GM12878 (cell line): ENCODE data around the gene IPO5. TPM values are rescaled to one million over a fixed set of nuclear protein-coding genes. Genes with fewer than 3 reads are reported as not detected.

Source experiments
- ATAC-seq: fragments of 200-7000 bp; cut with Tn5 transposase; 3 replicates; pipeline ENCODE4 v1.9.1; 2020; ENCODE audit warnings: mild to moderate bottlenecking, moderate library complexity
- BruUV-seq: library from RNA; stranded (reverse); fragments of 400-500 nt; replicated peaks from 2 replicates; lab custom pipeline; 2021; lab: Mats Ljungman, UMichigan
- CTCF ChIA-PET: fragments of 300-600 bp; sonication (Branson Sonifier 250); formaldehyde crosslinking; extraction: SDS; loops from one replicate; lab custom pipeline; 2021; ENCODE audit warnings: inconsistent platforms; lab: Yijun Ruan, JAX
- POLR2A ChIA-PET: fragments of 350-600 bp; formaldehyde crosslinking; extraction: SDS; loops from one replicate; lab custom pipeline; 2021; ENCODE audit warnings: inconsistent platforms; lab: Charles Lee
- RAD21 ChIA-PET: fragments of 300-600 bp; sonication (Branson Sonifier 250); formaldehyde crosslinking; loops from one replicate; lab custom pipeline; 2023; ENCODE audit warnings: antibody characterized with exemption; ENCODE audit not compliant: unreplicated experiment; lab: Charles Lee
- SMC1A ChIA-PET: fragments of 300-600 bp; sonication (Branson Sonifier 250); formaldehyde crosslinking; loops from one replicate; lab custom pipeline; 2023; ENCODE audit not compliant: unreplicated experiment, uncharacterized antibody; lab: Charles Lee
- DNase-seq: peaks from one replicate; pipeline ENCODE4 v3.0.0-alpha.2; 2011; ENCODE audit warnings: low read depth, low spot score
- FAIRE-seq: peaks from 3 replicates; lab custom pipeline; 2011; peaks lifted over from hg19 to GRCh38; lab: Jason Lieb, UNC
- H2AFZ ChIP-seq: 2 replicates; pipeline ENCODE4 v1.6.0; 2011; ENCODE audit warnings: low read depth, low read length, control low read depth; ENCODE audit not compliant: control insufficient read depth
- H3K27ac ChIP-seq: 2 replicates; pipeline ENCODE4 v1.5.1; 2011; ENCODE audit warnings: control low read depth; ENCODE audit not compliant: control insufficient read depth, insufficient read depth
- H3K27me3 ChIP-seq, 2 experiments: replicated peaks in 1 of 2; 2 replicates each; pipeline versions ENCODE4 v1.6.0 to v1.6.1; 2011; ENCODE audit warnings: low read length in 1 of 2; ENCODE audit not compliant: control insufficient read depth in 2 of 2, insufficient read depth in 2 of 2
- H3K36me3 ChIP-seq, 2 experiments: 2 replicates each; pipeline ENCODE4 v1.5.1; 2011; ENCODE audit warnings: low read length in 1 of 2; ENCODE audit not compliant: control insufficient read depth in 2 of 2, insufficient read depth in 2 of 2
- H3K4me1 ChIP-seq: 2 replicates; pipeline ENCODE4 v1.6.1; 2011; ENCODE audit warnings: mild to moderate bottlenecking, low read length, moderate library complexity, mixed read lengths; ENCODE audit not compliant: control insufficient read depth, insufficient read depth
- H3K4me2 ChIP-seq: 2 replicates; pipeline ENCODE4 v1.6.0; 2011; ENCODE audit warnings: control low read depth; ENCODE audit not compliant: control insufficient read depth, insufficient read depth
- H3K4me3 ChIP-seq: fragments of 200-600 bp; sonication (generic); 2 replicates; pipeline ENCODE4 v1.5.1; 2016
- H3K79me2 ChIP-seq: 2 replicates; pipeline ENCODE4 v1.6.0; 2011; ENCODE audit warnings: low read length; ENCODE audit not compliant: control insufficient read depth, insufficient read depth
- H3K9ac ChIP-seq: 2 replicates; pipeline ENCODE4 v1.8.0; 2011; ENCODE audit warnings: low read length, control low read depth, mixed read lengths; ENCODE audit not compliant: control insufficient read depth, insufficient read depth
- H3K9me3 ChIP-seq: replicated peaks from 3 replicates; pipeline ENCODE4 v1.5.1; 2011; ENCODE audit warnings: mild to moderate bottlenecking, low read length; ENCODE audit not compliant: control insufficient read depth, insufficient read depth
- H4K20me1 ChIP-seq: 2 replicates; pipeline ENCODE4 v1.6.0; 2011; ENCODE audit not compliant: control insufficient read depth, insufficient read depth
- DPF2 ChIP-seq: fragments of 450-650 bp; IDR thresholded peaks from 2 replicates; pipeline ENCODE4 v1.6.1; 2017; ENCODE audit warnings: mild to moderate bottlenecking
- E2F8 ChIP-seq: fragments of 450-650 bp; IDR thresholded peaks from 2 replicates; pipeline ENCODE4 v1.6.1; 2018; ENCODE audit warnings: mild to moderate bottlenecking, low read depth, moderate library complexity; ENCODE audit not compliant: partially characterized antibody
- NFXL1 ChIP-seq: fragments of 450-650 bp; IDR thresholded peaks from 2 replicates; pipeline ENCODE4 v1.6.1; 2017; ENCODE audit warnings: antibody characterized with exemption, mild to moderate bottlenecking, borderline replicate concordance
- NRF1 ChIP-seq: conservative IDR thresholded peaks from 2 replicates; pipeline ENCODE4 v1.6.1; 2011; ENCODE audit warnings: mild to moderate bottlenecking, low read depth, low read length, improper control_type of control experiment
- SP1 ChIP-seq: IDR thresholded peaks from one replicate; pipeline ENCODE4 v1.6.1; 2011; ENCODE audit warnings: low read depth, low read length
- SREBF1 ChIP-seq: IDR thresholded peaks from 2 replicates; pipeline ENCODE4 v1.6.1; 2012; ENCODE audit warnings: mild to moderate bottlenecking, low read length
- STAT3 ChIP-seq: IDR thresholded peaks from 2 replicates; pipeline ENCODE4 v1.6.1; 2011; ENCODE audit warnings: low read depth, low read length, improper control_type of control experiment
- USF2 ChIP-seq: IDR thresholded peaks from 2 replicates; pipeline ENCODE4 v1.6.1; 2011; ENCODE audit warnings: low read depth, low read length, improper control_type of control experiment, borderline replicate concordance
- ZBTB11 ChIP-seq: fragments of 450-650 bp; formaldehyde crosslinking; IDR thresholded peaks from 2 replicates; pipeline ENCODE4 v1.5.0; 2022; ENCODE audit warnings: mild to moderate bottlenecking, missing genetic modification characterization
- ZNF207 ChIP-seq: fragments of 450-650 bp; IDR thresholded peaks from 2 replicates; pipeline ENCODE4 v1.6.1; 2014; ENCODE audit warnings: antibody characterized with exemption, mild to moderate bottlenecking, borderline replicate concordance
- ZZZ3 ChIP-seq: IDR thresholded peaks from 2 replicates; pipeline ENCODE4 v1.6.1; 2011; ENCODE audit warnings: low read depth; ENCODE audit not compliant: control insufficient read depth, insufficient read length
- WGBS: methylation state at CpG from one replicate; pipeline ENCODE4 v1.1.6; 2016; ENCODE audit warnings: low lambda C conversion rate; ENCODE audit not compliant: insufficient replicate concordance, insufficient coverage; ENCODE audit errors: missing lambda C conversion rate; 5-methylcytosine and 5-hydroxymethylcytosine counted together
- in situ Hi-C: fragments of 300-500 bp; cut with MboI; formaldehyde crosslinking; loops from 9 replicates; pipeline ENCODE4 v1.14.3; 2018; ENCODE audit warnings: mixed read lengths
- intact Hi-C: fragments of 100-400 bp; cut with micrococcal nuclease; formaldehyde crosslinking; loops from one replicate; pipeline ENCODE4 v1.14.2; 2022; ENCODE audit not compliant: unreplicated experiment
- polyA plus RNA-seq, 11 experiments: library from polyadenylated mRNA; depleted of rRNA in 4 of 11; unstranded in 6 of 11; stranded (reverse) in 5 of 11; fragments of >200 nt; fragmentation: Nextera tagmentation in 4 of 11; fragmentation: Illumina TruSeq in 1 of 11; extraction: Ambion mirVana in 4 of 11; extraction: Trizol in 1 of 11; gene quantifications; 1 replicate in 1 of 11; 2 replicates in 10 of 11; pipeline versions ENCODE4 v1.2.1 to v1.2.3, GENCODE V29; 2011 to 2016; ENCODE audit warnings: inconsistent platforms in 2 of 11, missing spikeins in 2 of 11, low read depth in 1 of 11
- total RNA-seq, 4 experiments: library from RNA; depleted of rRNA in 3 of 4; stranded (reverse); fragments of >200 nt in 3 of 4; fragmentation: Illumina TruSeq in 1 of 4; extraction: Trizol in 1 of 4; gene quantifications; 2 replicates each; pipeline versions ENCODE4 v1.2.1 to v1.2.3, GENCODE V29; 2013 to 2021
- TF ChIP-seq, protein P1 (sequence below): IDR thresholded peaks from 2 replicates; pipeline ENCODE4 v1.6.1; 2011; ENCODE audit warnings: borderline replicate concordance, low read depth, mild to moderate bottlenecking, moderate library complexity, low read length; ENCODE audit not compliant: insufficient read depth, poor library complexity, severe bottlenecking
- TF ChIP-seq, protein P2 (sequence below): IDR thresholded peaks from 2 replicates; pipeline ENCODE4 v1.6.1; 2012; ENCODE audit warnings: low read depth, low read length, improper control_type of control experiment

IPO5 gene
- total and polyA plus RNA-seq, 10 of the 15 experiments (the other 5 are each of a cell fraction or from before 2014, with no cell fraction given), result 45.7 to 196 (median 134) TPM

DNA sequence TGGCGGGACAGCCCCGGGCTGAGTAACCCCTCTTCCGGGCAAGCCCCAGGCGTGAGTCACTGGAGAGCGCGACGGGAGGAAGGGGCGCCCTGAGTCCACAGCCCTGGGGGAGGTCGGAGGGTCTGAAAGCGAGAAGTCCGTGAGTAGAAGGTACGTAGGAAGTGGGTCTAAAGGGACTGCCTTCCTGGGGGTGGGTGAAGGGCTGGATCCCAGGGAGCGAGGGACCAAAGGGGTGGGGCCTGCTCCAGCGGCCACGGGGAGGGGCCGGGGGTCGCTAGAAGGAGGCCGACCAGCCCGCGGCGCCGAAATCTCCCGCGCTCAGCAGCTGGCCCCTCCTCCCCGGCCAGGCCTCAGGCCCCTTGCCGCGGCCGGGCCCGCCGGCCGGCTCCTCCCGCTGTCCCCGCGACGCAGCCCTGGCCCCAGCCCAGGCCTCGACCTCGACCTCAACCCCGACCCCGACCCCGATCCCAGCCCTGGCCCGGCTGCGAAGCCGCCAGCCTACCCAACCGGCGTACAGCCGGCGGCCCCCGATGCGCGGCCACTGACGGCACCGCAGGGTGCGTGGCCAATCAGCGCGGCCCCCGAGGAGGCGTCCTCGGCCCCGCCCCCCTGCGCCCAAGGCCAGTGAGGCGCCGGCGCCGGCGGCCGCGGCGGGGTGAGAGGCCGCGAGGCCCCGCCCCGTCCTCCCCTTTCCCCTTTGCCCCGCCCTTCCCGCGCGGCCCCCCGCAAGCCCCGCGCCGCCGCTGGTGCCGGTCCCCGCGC is 22.6 kb downstream of the IPO5 start:
- no peaks in the 10 kb centered on the region for H4K20me1 ChIP-seq
- H3K4me1 ChIP-seq, result peaks cover 3% of the 10 kb centered on the region; the same call in 1 of the 2 replicates
- H3K9me3 ChIP-seq, result no peaks in the 10 kb centered on the region
- POLR2A ChIA-PET, result no interaction called here
- BruUV-seq, result TSS peak; percentile 90
- peak overlapping the region; percentile 81 for H3K4me3 ChIP-seq
- SMC1A ChIA-PET, result no interaction called here
- H3K36me3 ChIP-seq, result no peaks in the 10 kb centered on the region
- peak overlapping the region; percentile 90 for H2AFZ ChIP-seq
- WGBS, result 1% methylated on average over 27 of the region's 84 CpGs
- RAD21 ChIA-PET, result no interaction called here
- CTCF ChIA-PET, result no interaction called here
- peaks cover 43% of the 10 kb centered on the region for H3K79me2 ChIP-seq
- intact Hi-C loops, result loop anchor here (10.0 kb wide), 2 partner anchors 121 to 541 kb away; partner anchors contain the start of gene RAP2A
- ATAC-seq, result peak; percentile 94
- DNase-seq, result no peak
- in situ Hi-C loops, result no loop called here
- peak overlapping the region; percentile 98 for H3K4me2 ChIP-seq
- peak; percentile 49 for FAIRE-seq
- H3K27ac ChIP-seq, result peak overlapping the region; percentile 82
- H3K27me3 ChIP-seq, result no peaks in the 10 kb centered on the region
- H3K9ac ChIP-seq, result peak overlapping the region; percentile 84
- TF ChIP-seq NFXL1, result no peak
- TF ChIP-seq SP1, result peak; percentile 49
- TF ChIP-seq, protein P1, sequence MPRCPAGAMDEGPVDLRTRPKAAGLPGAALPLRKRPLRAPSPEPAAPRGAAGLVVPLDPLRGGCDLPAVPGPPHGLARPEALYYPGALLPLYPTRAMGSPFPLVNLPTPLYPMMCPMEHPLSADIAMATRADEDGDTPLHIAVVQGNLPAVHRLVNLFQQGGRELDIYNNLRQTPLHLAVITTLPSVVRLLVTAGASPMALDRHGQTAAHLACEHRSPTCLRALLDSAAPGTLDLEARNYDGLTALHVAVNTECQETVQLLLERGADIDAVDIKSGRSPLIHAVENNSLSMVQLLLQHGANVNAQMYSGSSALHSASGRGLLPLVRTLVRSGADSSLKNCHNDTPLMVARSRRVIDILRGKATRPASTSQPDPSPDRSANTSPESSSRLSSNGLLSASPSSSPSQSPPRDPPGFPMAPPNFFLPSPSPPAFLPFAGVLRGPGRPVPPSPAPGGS, result peak; percentile 28
- no peak for TF ChIP-seq SREBF1
- TF ChIP-seq USF2, result no peak
- TF ChIP-seq E2F8, result no peak
- TF ChIP-seq ZZZ3, result no peak
- TF ChIP-seq NRF1, result peak; percentile 32; the same call in 1 of the 2 replicates
- no peak for TF ChIP-seq ZBTB11 (CRISPR knock-in tag)
- TF ChIP-seq DPF2, result peak; percentile 11; the same call in 1 of the 2 replicates
- TF ChIP-seq ZNF207, result no peak
- TF ChIP-seq STAT3, result no peak
- TF ChIP-seq, protein P2, sequence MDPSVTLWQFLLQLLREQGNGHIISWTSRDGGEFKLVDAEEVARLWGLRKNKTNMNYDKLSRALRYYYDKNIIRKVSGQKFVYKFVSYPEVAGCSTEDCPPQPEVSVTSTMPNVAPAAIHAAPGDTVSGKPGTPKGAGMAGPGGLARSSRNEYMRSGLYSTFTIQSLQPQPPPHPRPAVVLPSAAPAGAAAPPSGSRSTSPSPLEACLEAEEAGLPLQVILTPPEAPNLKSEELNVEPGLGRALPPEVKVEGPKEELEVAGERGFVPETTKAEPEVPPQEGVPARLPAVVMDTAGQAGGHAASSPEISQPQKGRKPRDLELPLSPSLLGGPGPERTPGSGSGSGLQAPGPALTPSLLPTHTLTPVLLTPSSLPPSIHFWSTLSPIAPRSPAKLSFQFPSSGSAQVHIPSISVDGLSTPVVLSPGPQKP, result no peak
